KOPT-K1 (cell line): Measurements from ENCODE around the gene TMEM89.

ENCODE experiments used
- H3K27ac ChIP-seq: fragments of 200-600 bp; sonication (generic); 2 replicates; pipeline ENCODE4 v1.5.1; 2016; ENCODE audit warnings: antibody characterized with exemption, mild to moderate bottlenecking, low read depth, low read length; ENCODE audit not compliant: poor library complexity, severe bottlenecking
- H3K36me3 ChIP-seq: fragments of 200-600 bp; sonication (generic); 2 replicates; pipeline ENCODE4 v1.5.1; 2017; ENCODE audit warnings: antibody characterized with exemption, mild to moderate bottlenecking, low read length, moderate library complexity; ENCODE audit not compliant: insufficient read depth
- H3K9me3 ChIP-seq: fragments of 200-600 bp; sonication (generic); 2 replicates; pipeline ENCODE4 v1.5.1; 2017; ENCODE audit warnings: antibody characterized with exemption, low read length, mild to moderate bottlenecking; ENCODE audit not compliant: insufficient read depth, poor library complexity, severe bottlenecking

Gene TMEM89

GRCh38 chr3:48621461-48621869 is at the start of gene TMEM89:
TSS of gene TMEM89 (minus strand) at chr3:48621769. CDS start at chr3:48621756, 13 bp downstream.
- H3K9me3 ChIP-seq, result peaks cover 19% of the 10 kb centered on the region
- H3K27ac ChIP-seq, result no peak within 1 kb of the TSS
- H3K36me3 ChIP-seq, result peaks cover 41% of the 10 kb centered on the region; the same call in 1 of the 2 replicates

GRCh38 chr3:48664929-48665328 is 43.4 kb upstream of the TMEM89 start:
- H3K36me3 ChIP-seq, result 0 out of 2 replicates have a peak, but pooled peaks cover 10% of the 10 kb centered on the region
- peaks cover 9% of the 10 kb centered on the region for H3K9me3 ChIP-seq
- H3K27ac ChIP-seq, result no peak overlapping the region

- 0 out of 2 replicates have a peak, but pooled peaks cover 10% of the 10 kb centered on the region for H3K36me3 ChIP-seq
- H3K9me3 ChIP-seq, result peaks cover 9% of the 10 kb centered on the region
- H3K27ac ChIP-seq, result no peak overlapping the region
These were observed 42.7 kb upstream of the TMEM89 start for GRCh38 chr3:48664313-48664644.

- Histone ChIP-seq H3K9me3 (peaks cover 9% of the 10 kb centered on the region), H3K36me3 (0 out of 2 replicates have a peak, but pooled peaks cover 10% of the 10 kb centered on the region), H3K27ac (no peak overlapping the region)
These were observed 42.1 kb upstream of the TMEM89 start for GRCh38 chr3:48663489-48664312.

- peaks cover 9% of the 10 kb centered on the region for H3K9me3 ChIP-seq
These were observed 41.4 kb upstream of the TMEM89 start, which contains the start of gene CELSR3 for GRCh38 chr3:48662753-48663488. TSS of gene CELSR3 (minus strand) at chr3:48662886. CDS start at chr3:48662634, 252 bp downstream.

GRCh38 chr3:48662145-48662752 is 40.7 kb upstream of the TMEM89 start:
- H3K9me3 ChIP-seq, result peaks cover 9% of the 10 kb centered on the region
- H3K27ac ChIP-seq, result no peak overlapping the region
- 0 out of 2 replicates have a peak, but pooled peaks cover 10% of the 10 kb centered on the region for H3K36me3 ChIP-seq

More at GRCh38 chr3:48662753-48663488, 41.4 kb upstream of the TMEM89 start, which contains the start of gene CELSR3:
- Histone ChIP-seq H3K27ac (no peak within 1 kb of the TSS), H3K36me3 (0 out of 2 replicates have a peak, but pooled peaks cover 10% of the 10 kb centered on the region)

GRCh38 chr3:48661501-48662144 is 40.1 kb upstream of the TMEM89 start:
- H3K27ac ChIP-seq, result no peak overlapping the region
- H3K9me3 ChIP-seq, result peaks cover 9% of the 10 kb centered on the region
- H3K36me3 ChIP-seq, result 0 out of 2 replicates have a peak, but pooled peaks cover 10% of the 10 kb centered on the region

GRCh38 chr3:48660800-48661400 is 39.3 kb upstream of the TMEM89 start:
- H3K27ac ChIP-seq, result no peak overlapping the region
- H3K9me3 ChIP-seq, result peaks cover 9% of the 10 kb centered on the region
- 0 out of 2 replicates have a peak, but pooled peaks cover 10% of the 10 kb centered on the region for H3K36me3 ChIP-seq

GRCh38 chr3:48656841-48657281 is 35.3 kb upstream of the TMEM89 start:
- no peaks in the 10 kb centered on the region for H3K9me3 ChIP-seq
- H3K27ac ChIP-seq, result peak overlapping the region; percentile 72
- peaks cover 34% of the 10 kb centered on the region for H3K36me3 ChIP-seq

- H3K9me3 ChIP-seq, result no peaks in the 10 kb centered on the region
- peak overlapping the region; percentile 72 for H3K27ac ChIP-seq
- H3K36me3 ChIP-seq, result peaks cover 41% of the 10 kb centered on the region
These were observed 34.7 kb upstream of the TMEM89 start for GRCh38 chr3:48656061-48656840.

GRCh38 chr3:48655606-48656005 is 34.0 kb upstream of the TMEM89 start:
- Histone ChIP-seq H3K9me3 (no peaks in the 10 kb centered on the region), H3K36me3 (peaks cover 47% of the 10 kb centered on the region), H3K27ac (peak overlapping the region; percentile 72)

GRCh38 chr3:48655063-48655462 is 33.5 kb upstream of the TMEM89 start:
- Histone ChIP-seq H3K36me3 (peaks cover 52% of the 10 kb centered on the region), H3K9me3 (no peaks in the 10 kb centered on the region), H3K27ac (no peak overlapping the region)

GRCh38 chr3:48652923-48653715 is 31.6 kb upstream of the TMEM89 start:
- Histone ChIP-seq H3K36me3 (peaks cover 69% of the 10 kb centered on the region), H3K27ac (no peak overlapping the region), H3K9me3 (no peaks in the 10 kb centered on the region)
